Bone marrow (tissue), 2 donors: ENCODE measurements around the gene FARP1.
"Not testable (repeated sequence)": the region's sequence is repeated elsewhere in the genome, so short reads cannot be mapped to it uniquely, and the experiment has no call there.

Experiments used
- DNase-seq, 2 donors: peaks; one replicate each; lab custom pipeline; 2025; lab: John Stamatoyannopoulos, UW

FARP1 gene

GRCh38 chr13:98225036-98225940, 82.4 kb downstream of the FARP1 start:
- no peak for DNase-seq

GRCh38 chr13:98226496-98226895, 83.6 kb downstream of the FARP1 start:
- no peak for DNase-seq

GRCh38 chr13:98228661-98229341, 85.9 kb downstream of the FARP1 start:
- DNase-seq, result no peak

GRCh38 chr13:98230762-98231161, 87.9 kb downstream of the FARP1 start:
- not testable (repeated sequence) for DNase-seq

- no peak for DNase-seq
Measured at GRCh38 chr13:98232456-98232855, 89.6 kb downstream of the FARP1 start.

- no peak for DNase-seq
Measured at GRCh38 chr13:98233127-98233526, 90.2 kb downstream of the FARP1 start.

- DNase-seq, result no peak
Measured at GRCh38 chr13:98234348-98234747, 91.5 kb downstream of the FARP1 start.

- no peak for DNase-seq
Measured at GRCh38 chr13:98236197-98236596, 93.3 kb downstream of the FARP1 start.

GRCh38 chr13:98237331-98237730, 94.4 kb downstream of the FARP1 start:
- DNase-seq, result no peak

GRCh38 chr13:98239162-98240076, 96.5 kb downstream of the FARP1 start:
- no peak for DNase-seq

- no peak for DNase-seq
Measured at GRCh38 chr13:98240135-98240534, 97.2 kb downstream of the FARP1 start.

GRCh38 chr13:98240974-98241373, 98.1 kb downstream of the FARP1 start:
- DNase-seq, result no peak

- DNase-seq, result no peak
Measured at GRCh38 chr13:98241976-98242375, 99.1 kb downstream of the FARP1 start.

- no peak for DNase-seq
Measured at GRCh38 chr13:98242403-98242802, 99.5 kb downstream of the FARP1 start.

- DNase-seq, result no peak
Measured at GRCh38 chr13:98243929-98244272, 101.0 kb downstream of the FARP1 start.

GRCh38 chr13:98246538-98247172, 103.8 kb downstream of the FARP1 start:
- no peak for DNase-seq

- DNase-seq, result no peak
Measured at GRCh38 chr13:98251708-98252107, 108.8 kb downstream of the FARP1 start.

GRCh38 chr13:98252931-98253470, 110.1 kb downstream of the FARP1 start:
- no peak for DNase-seq

GRCh38 chr13:98253526-98253925, 110.6 kb downstream of the FARP1 start:
- DNase-seq, result no peak

GRCh38 chr13:98254513-98254912, 111.6 kb downstream of the FARP1 start:
- no peak for DNase-seq

- DNase-seq, result no peak
Measured at GRCh38 chr13:98258226-98258625, 115.3 kb downstream of the FARP1 start.
